Measurements from ENCODE around the gene CCS.

- no peak for TF ChIP-seq POLR2A (IDR thresholded peaks at IDR 0.05)
- no peak for TF ChIP-seq CTCF (IDR thresholded peaks at IDR 0.05)
Observed at GRCh38 chr11:66593650-66594049, 665 bp downstream of the CCS start.

Data from esophagus squamous epithelium (tissue), 4 donors.